ENCODE measurements around the gene DCTPP1. TPM values are rescaled to one million over a fixed set of nuclear protein-coding genes. Genes with fewer than 3 reads are reported as not detected.

Gene DCTPP1
- total and polyA plus RNA-seq, 2 of the 13 experiments (the other 11 are each of a cell fraction or from before 2014, with no cell fraction given) = 54.8 to 74.4 TPM

GRCh38 chr16:30409125-30410060 is 20.4 kb downstream of the DCTPP1 start (continued):
- TF ChIP-seq ZNF446 (CRISPR knock-in tag; IDR thresholded peaks at IDR 0.05) (no peak), MLX (CRISPR knock-in tag; IDR thresholded peaks at IDR 0.05) (no peak), ELF3 (CRISPR knock-in tag; IDR thresholded peaks at IDR 0.05) (peak; percentile 69), SALL2 (CRISPR knock-in tag; IDR thresholded peaks at IDR 0.05) (0 out of 2 replicates have a peak, but pooled peaks have one; percentile 62), STAG1 (CRISPR knock-in tag; IDR thresholded peaks at IDR 0.05) (peak; percentile 97), HNRNPH1 (optimal IDR thresholded peaks at IDR 0.05; ENCODE audit: low read depth, low read length) (no peak), MED1 (CRISPR knock-in tag; IDR thresholded peaks at IDR 0.05) (peak; percentile 68), MBNL3 (CRISPR knock-in tag; conservative IDR thresholded peaks at IDR 0.05) (no peak), HOXA9 (CRISPR knock-in tag; IDR thresholded peaks at IDR 0.05; ENCODE audit: borderline replicate concordance) (no peak), ZNF10 (CRISPR knock-in tag; IDR thresholded peaks at IDR 0.05; ENCODE audit: borderline replicate concordance, low read depth) (no peak), TBX3 (IDR thresholded peaks at IDR 0.05; ENCODE audit: borderline replicate concordance) (no peak), TBX2 (CRISPR knock-in tag; IDR thresholded peaks at IDR 0.05; ENCODE audit: borderline replicate concordance) (0 out of 2 replicates have a peak, but pooled peaks have one; percentile 21), MTA3 (CRISPR knock-in tag; IDR thresholded peaks at IDR 0.05) (no peak), MAFG (CRISPR knock-in tag; IDR thresholded peaks at IDR 0.05) (no peak), MBD4 (IDR thresholded peaks at IDR 0.05; ENCODE audit: borderline replicate concordance, low read length) (no peak), FLYWCH1 (CRISPR knock-in tag; IDR thresholded peaks at IDR 0.05) (no peak), BCL3 (CRISPR knock-in tag; IDR thresholded peaks at IDR 0.05) (no peak), ZNF431 (CRISPR knock-in tag; IDR thresholded peaks at IDR 0.05; ENCODE audit: borderline replicate concordance, low read depth) (no peak), REL (CRISPR knock-in tag; conservative IDR thresholded peaks at IDR 0.05) (no peak), ZSCAN25 (CRISPR knock-in tag; IDR thresholded peaks at IDR 0.05) (peak; percentile 76; the same call in 1 of the 2 replicates), ZC3H13 (CRISPR knock-in tag; IDR thresholded peaks at IDR 0.05) (no peak), FOXJ3 (CRISPR knock-in tag; IDR thresholded peaks at IDR 0.05; ENCODE audit: borderline replicate concordance) (no peak; the same call in 1 of the 2 replicates)
- TF ChIP-seq, protein P1, sequence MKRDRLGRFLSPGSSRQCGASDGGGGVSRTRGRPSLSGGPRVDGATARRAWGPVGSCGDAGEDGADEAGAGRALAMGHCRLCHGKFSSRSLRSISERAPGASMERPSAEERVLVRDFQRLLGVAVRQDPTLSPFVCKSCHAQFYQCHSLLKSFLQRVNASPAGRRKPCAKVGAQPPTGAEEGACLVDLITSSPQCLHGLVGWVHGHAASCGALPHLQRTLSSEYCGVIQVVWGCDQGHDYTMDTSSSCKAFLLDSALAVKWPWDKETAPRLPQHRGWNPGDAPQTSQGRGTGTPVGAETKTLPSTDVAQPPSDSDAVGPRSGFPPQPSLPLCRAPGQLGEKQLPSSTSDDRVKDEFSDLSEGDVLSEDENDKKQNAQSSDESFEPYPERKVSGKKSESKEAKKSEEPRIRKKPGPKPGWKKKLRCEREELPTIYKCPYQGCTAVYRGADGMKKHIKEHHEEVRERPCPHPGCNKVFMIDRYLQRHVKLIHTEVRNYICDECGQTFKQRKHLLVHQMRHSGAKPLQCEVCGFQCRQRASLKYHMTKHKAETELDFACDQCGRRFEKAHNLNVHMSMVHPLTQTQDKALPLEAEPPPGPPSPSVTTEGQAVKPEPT (CRISPR knock-in tag; IDR thresholded peaks at IDR 0.05; ENCODE audit: low read depth) = no peak; the same call in 1 of the 2 replicates

Data from HepG2 (cell line).